MM.1S (cell line): ENCODE results near the gene HECTD4.

Experiments
- DNase-seq: peaks from one replicate; pipeline ENCODE4 v3.0.0-alpha.2; 2015
- H2AFZ ChIP-seq: fragments of 300-600 bp; sonication (generic); 2 replicates; pipeline ENCODE4 v1.6.0; 2016; ENCODE audit warnings: antibody characterized with exemption, low read length
- H3F3A ChIP-seq: fragments of 300-600 bp; sonication (generic); 2 replicates; pipeline ENCODE4 v1.6.1; 2016; ENCODE audit warnings: mild to moderate bottlenecking, antibody characterized with exemption, low read length, moderate library complexity, mixed read lengths; ENCODE audit not compliant: insufficient read depth
- H3K27ac ChIP-seq: fragments of 300-600 bp; sonication (generic); 2 replicates; pipeline ENCODE4 v1.5.1; 2016; ENCODE audit warnings: mild to moderate bottlenecking, low read length
- H3K27me3 ChIP-seq: fragments of 300-600 bp; sonication (generic); replicated peaks from 2 replicates; pipeline ENCODE4 v1.6.0; 2016; ENCODE audit warnings: low read length; ENCODE audit not compliant: insufficient read depth
- H3K36me3 ChIP-seq: fragments of 300-600 bp; sonication (generic); replicated peaks from 2 replicates; pipeline ENCODE4 v1.6.1; 2016; ENCODE audit warnings: mild to moderate bottlenecking, low read length, mixed read lengths; ENCODE audit not compliant: insufficient read depth
- H3K4me1 ChIP-seq: fragments of 300-600 bp; sonication (generic); 2 replicates; pipeline ENCODE4 v1.6.1; 2016; ENCODE audit warnings: low read length, mixed read lengths
- H3K4me2 ChIP-seq: fragments of 300-600 bp; sonication (generic); 2 replicates; pipeline ENCODE4 v1.6.0; 2016; ENCODE audit warnings: low read depth, low read length
- H3K4me3 ChIP-seq: fragments of 300-600 bp; sonication (generic); 2 replicates; pipeline ENCODE4 v1.5.1; 2016; ENCODE audit warnings: low read length, mixed read lengths
- H3K79me2 ChIP-seq: fragments of 300-600 bp; sonication (generic); 2 replicates; pipeline ENCODE4 v1.6.1; 2016; ENCODE audit warnings: mixed run types, low read length, mixed read lengths
- H3K9ac ChIP-seq: fragments of 300-600 bp; sonication (generic); 2 replicates; pipeline ENCODE4 v1.6.1; 2016; ENCODE audit warnings: low read length, mixed read lengths
- H3K9me2 ChIP-seq: fragments of 300-600 bp; sonication (generic); replicated peaks from 2 replicates; pipeline ENCODE4 v1.6.1; 2016; ENCODE audit warnings: mild to moderate bottlenecking, low read length, mixed read lengths; ENCODE audit not compliant: insufficient read depth
- H3K9me3 ChIP-seq: fragments of 300-600 bp; sonication (generic); replicated peaks from 2 replicates; pipeline ENCODE4 v1.6.1; 2016; ENCODE audit warnings: mild to moderate bottlenecking, low read length, mixed read lengths; ENCODE audit not compliant: insufficient read depth
- H4K20me1 ChIP-seq: fragments of 300-600 bp; sonication (generic); 2 replicates; pipeline ENCODE4 v1.6.1; 2016; ENCODE audit warnings: mild to moderate bottlenecking, low read length, moderate library complexity, mixed read lengths; ENCODE audit not compliant: insufficient read depth
- CTCF ChIP-seq: fragments of 300-600 bp; sonication (generic); IDR thresholded peaks from 2 replicates; pipeline ENCODE4 v1.5.1; 2016; ENCODE audit warnings: antibody characterized with exemption, low read length, mixed read lengths
- EZH2 ChIP-seq: fragments of 300-600 bp; sonication (generic); optimal IDR thresholded peaks from 2 replicates; pipeline ENCODE3; 2017; ENCODE audit warnings: low read depth, mild to moderate bottlenecking, antibody characterized with exemption, low read length, mixed read lengths
- EZH2phosphoT487 ChIP-seq: fragments of 300-600 bp; sonication (generic); IDR thresholded peaks from 2 replicates; pipeline ENCODE4 v1.6.1; 2018; ENCODE audit warnings: antibody characterized with exemption, low read length

The HECTD4 gene

GRCh38 chr12:112207397-112207924, 174.8 kb downstream of the HECTD4 start:
- no peaks in the 10 kb centered on the region for H3K27me3 ChIP-seq
- no peak overlapping the region for H3K9ac ChIP-seq
- H3K4me2 ChIP-seq: no peak overlapping the region
- TF ChIP-seq EZH2phosphoT487 (no peak), CTCF (no peak), EZH2 (no peak)
- H3K36me3 ChIP-seq: no peaks in the 10 kb centered on the region
- no peak overlapping the region for H2AFZ ChIP-seq
- H3K79me2 ChIP-seq: no peaks in the 10 kb centered on the region
- H3F3A ChIP-seq: no peaks in the 10 kb centered on the region
- no peak overlapping the region for H3K27ac ChIP-seq
- H3K4me3 ChIP-seq: no peak overlapping the region
- H3K9me2 ChIP-seq: no peaks in the 10 kb centered on the region
- H4K20me1 ChIP-seq: no peaks in the 10 kb centered on the region
- no peaks in the 10 kb centered on the region for H3K4me1 ChIP-seq
- H3K9me3 ChIP-seq: no peaks in the 10 kb centered on the region
- no peak for DNase-seq

GRCh38 chr12:112206944-112207343, 175.3 kb downstream of the HECTD4 start:
- Histone ChIP-seq H3K27ac (no peak overlapping the region), H3K9ac (no peak overlapping the region), H3F3A (no peaks in the 10 kb centered on the region), H3K4me3 (no peak overlapping the region), H3K4me2 (no peak overlapping the region), H3K9me2 (no peaks in the 10 kb centered on the region), H3K27me3 (no peaks in the 10 kb centered on the region), H3K79me2 (no peaks in the 10 kb centered on the region), H4K20me1 (no peaks in the 10 kb centered on the region), H3K9me3 (no peaks in the 10 kb centered on the region), H3K4me1 (no peaks in the 10 kb centered on the region), H3K36me3 (no peaks in the 10 kb centered on the region), H2AFZ (no peak overlapping the region)
- no peak for DNase-seq
- TF ChIP-seq EZH2phosphoT487 (no peak), CTCF (no peak), EZH2 (no peak)

- H3K27me3 ChIP-seq: no peaks in the 10 kb centered on the region
Measured at GRCh38 chr12:112199136-112199535, 183.1 kb downstream of the HECTD4 start.

More at GRCh38 chr12:112199136-112199535, 183.1 kb downstream of the HECTD4 start:
- TF ChIP-seq EZH2: no peak
- no peak for TF ChIP-seq EZH2phosphoT487
- TF ChIP-seq CTCF: no peak
- no peak for DNase-seq
- H4K20me1 ChIP-seq: no peaks in the 10 kb centered on the region
- H3K4me1 ChIP-seq: no peaks in the 10 kb centered on the region
- no peaks in the 10 kb centered on the region for H3K9me2 ChIP-seq
- H3K36me3 ChIP-seq: no peaks in the 10 kb centered on the region
- H3F3A ChIP-seq: no peaks in the 10 kb centered on the region
- no peak overlapping the region for H2AFZ ChIP-seq
- no peak overlapping the region for H3K4me3 ChIP-seq
- H3K9me3 ChIP-seq: no peaks in the 10 kb centered on the region
- no peak overlapping the region for H3K27ac ChIP-seq
- no peaks in the 10 kb centered on the region for H3K79me2 ChIP-seq
- H3K9ac ChIP-seq: no peak overlapping the region
- no peak overlapping the region for H3K4me2 ChIP-seq
